Head of caudate nucleus (tissue), 42 donors: Measurements from ENCODE around the gene MILR1.
"Not testable (repeated sequence)": the region's sequence is repeated elsewhere in the genome, so short reads cannot be mapped to it uniquely, and the experiment has no call there.

Experiments
- DNase-seq, 42 donors: peaks; one replicate each; pipeline versions ENCODE4 v3.0.0 to v3.0.0-alpha.2; 2020 to 2021; ENCODE audit warnings: mixed read lengths in 7 of 42
- intact Hi-C: fragments of 100-400 bp; cut with DNase I; formaldehyde crosslinking; loops from one replicate; pipeline ENCODE4 v1.15.0; 2022

Gene MILR1

DNA sequence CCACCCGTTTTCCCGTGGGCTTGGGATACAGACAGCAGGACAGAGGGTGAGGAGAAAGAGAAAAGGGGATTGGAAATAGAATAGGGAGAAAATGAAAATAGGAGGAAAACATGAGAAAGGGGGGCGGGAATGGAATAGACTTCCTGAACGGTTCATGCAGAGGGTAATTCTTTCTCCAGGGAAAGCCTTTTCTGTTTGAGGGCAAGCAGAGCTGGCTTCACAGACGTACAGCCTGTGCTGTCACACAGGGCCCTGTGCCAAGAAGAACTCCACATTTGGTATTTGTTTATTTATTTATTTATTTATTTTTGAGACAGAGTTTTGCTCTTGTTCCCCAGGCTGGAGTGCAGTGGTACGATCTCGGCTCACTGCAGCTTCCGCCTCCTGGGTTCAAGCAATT, 12.0 kb downstream of the MILR1 start:
- no peak for DNase-seq

GRCh38 chr17:64461788-64462187, 12.9 kb downstream of the MILR1 start:
- DNase-seq: no peak
- intact Hi-C loops: no loop called here

More for the DNA sequence above, 12.0 kb downstream of the MILR1 start:
- intact Hi-C loops: no loop called here

GRCh38 chr17:64466019-64466735, 17.3 kb downstream of the MILR1 start:
- DNase-seq: no peak
- intact Hi-C loops: no loop called here

- intact Hi-C loops, DNase-seq: not testable (repeated sequence)
Observed at GRCh38 chr17:64466834-64467233, 17.9 kb downstream of the MILR1 start.

DNA sequence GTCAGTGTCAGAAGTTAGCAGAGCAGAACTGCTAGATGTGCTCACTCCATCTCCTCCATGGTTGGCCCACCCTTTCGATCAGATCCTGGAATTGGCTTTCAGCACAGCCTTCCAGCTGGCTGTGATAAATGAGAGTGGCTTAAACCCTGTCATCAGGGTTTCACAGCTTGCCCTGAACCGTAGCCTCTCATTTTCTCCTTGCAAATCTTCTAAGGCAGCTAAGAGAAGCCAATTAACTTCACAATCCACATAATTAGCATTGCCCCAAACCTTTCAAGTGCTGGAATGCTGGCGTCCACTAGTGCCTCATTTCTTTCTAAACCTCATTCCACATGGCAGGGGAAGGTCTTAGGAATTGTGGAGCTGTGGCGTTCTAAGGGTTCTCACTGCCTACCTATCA, 21.7 kb downstream of the MILR1 start:
- DNase-seq: no peak
- intact Hi-C loops: no loop called here

- intact Hi-C loops: no loop called here
- no peak for DNase-seq
Observed at GRCh38 chr17:64471440-64471839, 22.5 kb downstream of the MILR1 start.

DNA sequence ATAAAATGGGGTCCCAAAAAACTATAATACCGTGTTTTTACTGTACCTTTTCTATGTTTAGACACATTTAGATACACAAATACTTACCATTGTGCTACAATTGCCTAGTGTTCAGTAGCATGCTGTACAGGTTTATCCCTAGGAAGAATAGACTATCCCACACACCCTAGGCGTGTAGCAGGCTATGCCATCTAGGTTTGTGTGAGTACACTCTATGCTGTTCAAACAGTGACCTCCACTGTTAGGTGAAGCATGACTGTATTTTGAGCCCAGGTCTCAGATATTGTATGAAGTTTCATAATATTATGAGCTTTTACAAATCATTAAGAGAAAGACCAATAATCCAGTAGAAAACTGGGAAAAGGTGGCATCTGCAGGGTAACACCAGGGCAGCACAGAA, 23.6 kb downstream of the MILR1 start:
- intact Hi-C loops: no loop called here
- no peak for DNase-seq

- no peak for DNase-seq
- intact Hi-C loops: no loop called here
Observed at GRCh38 chr17:64477849-64478248, 28.9 kb downstream of the MILR1 start.

DNA sequence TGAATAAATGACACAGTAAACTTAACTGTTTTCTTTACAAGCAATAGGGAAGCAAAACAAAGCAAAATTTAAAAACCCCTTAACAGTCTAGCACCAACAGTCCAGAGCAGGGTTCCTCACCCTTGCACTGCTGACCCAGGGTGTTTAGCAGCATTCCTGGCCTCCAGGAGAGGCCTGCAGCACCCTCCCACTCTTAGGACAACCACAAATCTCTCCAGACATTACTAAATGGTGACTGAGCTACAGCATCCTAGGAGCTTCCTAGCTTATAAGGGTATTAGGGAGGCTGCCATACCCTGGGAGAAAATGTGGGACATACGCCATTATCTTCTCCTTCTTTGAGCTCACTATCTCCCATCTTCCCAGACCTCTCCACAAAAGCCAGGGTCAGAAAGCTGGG, 32.0 kb downstream of the MILR1 start:
- no peak for DNase-seq
- intact Hi-C loops: no loop called here

DNA sequence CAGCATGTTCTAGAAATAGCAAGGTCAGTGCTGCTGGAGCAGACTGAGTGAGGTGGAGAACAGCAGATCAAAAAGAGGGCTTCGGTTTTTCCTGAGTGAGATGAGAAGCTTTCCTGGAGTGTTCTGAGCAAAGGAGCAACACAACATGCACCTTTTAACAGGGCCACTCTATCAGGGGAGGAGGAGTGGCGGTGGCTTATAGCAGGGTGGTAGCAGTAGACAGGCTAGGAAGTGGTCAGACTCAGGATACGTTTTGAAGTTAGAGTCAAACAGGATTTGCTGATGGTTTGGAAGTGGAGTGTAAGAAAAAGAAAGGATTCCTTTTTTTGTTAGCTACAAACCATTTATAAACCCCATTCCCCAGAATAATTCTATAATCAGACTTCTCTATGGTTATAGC, 35.5 kb downstream of the MILR1 start:
- intact Hi-C loops: no loop called here
- no peak for DNase-seq

DNA sequence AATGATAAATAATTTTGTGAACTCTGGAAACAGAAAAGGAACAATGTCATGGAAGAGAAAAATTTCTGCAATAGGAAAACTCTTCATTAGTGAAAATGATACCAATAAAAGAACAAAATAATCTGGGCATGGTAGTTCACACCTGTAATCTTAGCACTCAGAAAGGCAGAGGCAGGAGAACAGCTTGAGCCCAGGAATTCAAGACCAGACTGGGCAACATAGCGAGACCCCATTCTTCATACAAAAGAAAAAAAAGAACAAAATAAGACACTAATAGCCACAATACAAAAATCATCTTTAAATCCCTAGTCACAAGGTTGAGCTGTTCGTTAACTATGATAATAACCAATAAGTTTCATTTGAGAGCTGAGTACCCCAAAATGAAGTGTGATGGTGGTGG, 39.4 kb downstream of the MILR1 start:
- DNase-seq: no peak
- intact Hi-C loops: no loop called here

DNA sequence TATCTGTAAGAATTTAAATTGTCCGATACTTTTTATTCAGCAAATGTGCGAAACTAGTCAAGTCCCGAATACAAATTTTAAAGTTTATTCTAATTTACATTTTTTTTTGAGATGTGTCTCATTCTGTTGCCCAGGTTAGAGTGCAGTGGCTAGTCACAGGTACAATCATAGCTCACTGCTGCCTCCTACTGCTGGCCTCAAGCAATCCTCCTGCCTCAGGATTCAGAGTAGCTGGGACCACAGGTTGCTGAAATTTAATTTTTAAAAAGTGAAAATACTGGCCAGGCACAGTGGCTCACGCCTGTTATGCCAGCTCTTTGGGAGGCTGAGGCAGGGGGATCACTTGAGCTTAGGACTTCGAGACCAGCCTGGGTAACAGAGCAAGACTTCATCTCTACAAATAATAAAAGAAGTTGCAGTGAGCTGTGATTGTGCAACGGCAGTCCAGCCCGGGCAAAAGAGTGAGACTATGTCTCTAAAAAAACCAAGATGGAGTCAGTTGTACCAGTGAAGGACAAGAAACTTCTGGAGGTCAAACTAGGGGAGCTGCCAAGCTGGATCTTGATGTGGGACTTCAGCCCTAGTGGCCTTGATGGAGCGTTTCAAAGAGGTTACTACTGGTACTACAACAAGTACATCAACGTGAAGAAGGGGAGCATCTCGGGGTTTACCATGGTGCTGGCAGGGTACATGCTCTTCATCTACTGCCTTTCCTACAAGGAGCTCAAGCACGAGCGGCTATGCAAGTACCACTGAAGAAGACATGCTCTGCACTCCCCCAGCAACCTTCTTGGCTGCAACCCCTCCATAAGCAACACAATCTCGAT, 42.3 kb downstream of the MILR1 start:
- peak in 5 of 42 donors; percentile 9 to 36 (median 16) for DNase-seq
- intact Hi-C loops: no loop called here

GRCh38 chr17:64491994-64492393, 43.1 kb downstream of the MILR1 start:
- no peak for DNase-seq
- intact Hi-C loops: no loop called here

- intact Hi-C loops: no loop called here
- DNase-seq: no peak
Observed at GRCh38 chr17:64492481-64493109, 43.7 kb downstream of the MILR1 start.

DNA sequence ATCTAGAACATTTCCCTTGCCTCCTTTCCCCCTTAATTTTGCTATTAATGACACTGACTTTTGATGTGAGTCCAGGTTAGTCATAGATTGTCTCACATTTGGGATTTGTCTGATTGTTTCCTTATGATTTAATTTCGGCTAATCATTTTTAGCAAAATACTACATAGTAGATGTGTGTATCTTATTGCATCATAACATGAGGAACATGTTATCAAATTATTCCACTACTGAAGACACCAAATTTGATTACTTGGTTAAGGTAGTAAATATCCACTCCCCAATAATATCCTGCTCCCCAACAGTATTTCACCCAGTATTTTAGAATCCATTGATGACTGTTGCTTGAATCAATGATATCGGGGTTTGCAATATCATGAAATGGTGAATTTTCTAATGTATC, 45.2 kb downstream of the MILR1 start:
- DNase-seq: no peak
- intact Hi-C loops: no loop called here

DNA sequence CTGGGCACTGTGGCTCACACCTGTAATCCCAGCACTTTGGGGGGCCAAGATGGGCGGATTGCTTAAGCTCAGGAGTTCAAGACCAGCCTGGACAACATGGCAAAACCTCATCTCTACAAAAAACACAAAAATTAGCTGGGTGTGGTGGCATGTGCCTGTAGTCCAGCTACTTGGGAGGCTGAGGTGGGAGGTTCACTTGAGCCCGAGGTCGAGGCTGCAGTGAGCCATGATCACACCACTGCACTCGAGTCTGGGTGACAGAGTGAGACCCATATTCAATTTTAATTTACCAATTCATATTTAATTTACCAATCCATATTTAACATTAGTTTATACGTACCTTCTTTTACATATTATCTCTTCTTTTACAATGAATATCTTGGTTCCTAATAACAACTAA, 46.4 kb downstream of the MILR1 start:
- DNase-seq, intact Hi-C loops: not testable (repeated sequence)

- DNase-seq: peak in 2 of 42 donors; percentile 4
- intact Hi-C loops: no loop called here
Observed at GRCh38 chr17:64496348-64496785, 47.5 kb downstream of the MILR1 start.

DNA sequence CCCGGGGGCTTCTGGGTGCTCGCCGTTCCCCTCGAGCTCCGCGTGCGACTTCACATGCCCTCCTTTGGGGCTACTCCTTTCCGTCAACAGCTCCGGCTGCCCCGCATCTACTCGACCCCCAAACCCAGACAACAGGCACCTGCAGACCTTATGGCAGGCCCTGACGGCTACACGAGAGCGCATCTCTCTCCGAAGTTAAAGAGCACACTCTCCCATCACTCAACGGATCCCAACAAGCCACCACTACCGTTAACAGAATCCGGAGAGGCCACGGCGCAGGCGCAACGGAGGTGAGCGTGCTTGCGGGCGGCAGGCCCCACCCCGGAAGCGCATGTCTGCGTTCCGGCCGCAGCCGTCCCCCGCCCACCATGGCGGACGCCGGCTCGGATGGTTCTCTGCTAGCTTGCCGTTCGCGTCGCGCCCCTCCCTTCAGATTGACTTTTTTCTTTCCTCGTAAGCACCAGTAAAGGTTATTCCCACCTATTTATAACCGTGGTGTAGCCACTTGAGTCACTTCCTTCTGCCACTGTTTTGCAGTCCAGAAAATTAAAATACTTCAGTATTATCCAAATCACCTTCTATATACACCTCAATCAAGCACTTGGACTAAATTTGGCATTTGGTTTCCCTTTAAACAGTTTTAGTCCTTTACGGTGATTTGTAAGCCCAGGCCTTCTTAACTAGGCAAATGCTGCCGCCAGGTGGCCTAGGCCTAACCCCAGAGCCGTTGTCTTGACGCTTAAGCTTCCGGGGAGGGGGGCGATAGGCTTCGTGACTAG, 48.1 kb downstream of the MILR1 start, which contains the start of gene POLG2:
POLG2 (minus strand) TSS at position 269 of the 779 bp plus-strand sequence; CDS start at position 183, 86 bp downstream.
- DNase-seq: peak; percentile 83 to 96 (median 93)
- intact Hi-C loops: loop anchor here (1.0 kb wide), 1 partner anchor 8 kb away; no protein-coding TSS in a partner anchor

DNA sequence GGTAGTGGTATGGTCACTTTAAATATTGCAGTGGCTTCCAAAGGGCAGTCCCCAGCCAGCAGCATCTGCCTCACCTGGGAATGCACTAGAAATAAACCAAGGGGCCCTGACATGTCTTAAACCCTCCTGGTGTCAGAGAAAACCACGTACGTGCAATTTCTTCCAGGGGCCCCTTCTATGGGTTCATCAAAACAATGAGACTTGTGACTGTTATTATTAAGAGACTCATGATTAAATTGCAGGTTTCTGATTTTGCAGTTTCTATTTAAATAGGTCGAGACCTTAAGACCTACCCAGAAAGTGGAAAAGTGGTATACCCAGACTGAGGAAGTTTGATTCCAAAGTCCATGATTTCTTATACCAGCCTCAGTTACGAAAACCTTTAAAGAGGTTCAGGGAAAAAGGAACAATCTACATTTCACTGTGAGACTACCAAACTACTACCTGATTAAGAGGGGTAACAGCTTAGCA, 48.7 kb downstream of the MILR1 start:
- intact Hi-C loops: loop anchor here (1.0 kb wide), 1 partner anchor 8 kb away; no protein-coding TSS in a partner anchor
- no peak for DNase-seq
